ENCODE measurements around the gene BCL2L13.

The BCL2L13 gene

DNA sequence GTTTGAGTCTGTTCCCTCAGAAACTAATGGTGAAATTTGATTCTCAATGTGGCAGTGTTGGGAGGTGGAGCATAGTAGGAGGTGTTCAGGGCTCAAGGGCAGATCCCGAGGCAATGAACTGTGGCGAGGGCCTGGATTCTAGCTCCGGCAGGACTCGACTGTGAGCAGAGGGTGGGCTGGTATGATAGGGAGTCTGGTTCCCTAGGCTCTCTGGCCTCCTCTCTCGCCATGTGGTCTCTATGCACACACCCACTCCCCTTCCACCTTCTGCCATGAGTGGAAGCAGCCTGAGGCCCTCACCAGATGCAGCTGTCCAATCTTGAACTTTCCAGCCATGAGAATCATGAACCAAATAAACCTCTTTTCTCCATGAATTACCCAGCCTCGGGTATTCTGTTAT, 42.3 kb upstream of the BCL2L13 start:
- TF ChIP-seq, protein P1, sequence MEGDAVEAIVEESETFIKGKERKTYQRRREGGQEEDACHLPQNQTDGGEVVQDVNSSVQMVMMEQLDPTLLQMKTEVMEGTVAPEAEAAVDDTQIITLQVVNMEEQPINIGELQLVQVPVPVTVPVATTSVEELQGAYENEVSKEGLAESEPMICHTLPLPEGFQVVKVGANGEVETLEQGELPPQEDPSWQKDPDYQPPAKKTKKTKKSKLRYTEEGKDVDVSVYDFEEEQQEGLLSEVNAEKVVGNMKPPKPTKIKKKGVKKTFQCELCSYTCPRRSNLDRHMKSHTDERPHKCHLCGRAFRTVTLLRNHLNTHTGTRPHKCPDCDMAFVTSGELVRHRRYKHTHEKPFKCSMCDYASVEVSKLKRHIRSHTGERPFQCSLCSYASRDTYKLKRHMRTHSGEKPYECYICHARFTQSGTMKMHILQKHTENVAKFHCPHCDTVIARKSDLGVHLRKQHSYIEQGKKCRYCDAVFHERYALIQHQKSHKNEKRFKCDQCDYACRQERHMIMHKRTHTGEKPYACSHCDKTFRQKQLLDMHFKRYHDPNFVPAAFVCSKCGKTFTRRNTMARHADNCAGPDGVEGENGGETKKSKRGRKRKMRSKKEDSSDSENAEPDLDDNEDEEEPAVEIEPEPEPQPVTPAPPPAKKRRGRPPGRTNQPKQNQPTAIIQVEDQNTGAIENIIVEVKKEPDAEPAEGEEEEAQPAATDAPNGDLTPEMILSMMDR (IDR thresholded peaks at IDR 0.05), result no peak
- H3K27me3 ChIP-seq (ENCODE audit: control insufficient read depth, insufficient read depth, low read length), result no peaks in the 10 kb centered on the region
- H3K27ac ChIP-seq, result no peak overlapping the region
- no peak overlapping the region for H2AFZ ChIP-seq
- no peak overlapping the region for H3K9ac ChIP-seq
- no peak overlapping the region for H3K4me2 ChIP-seq (ENCODE audit: low read length)
- no peaks in the 10 kb centered on the region for H3K9me3 ChIP-seq (ENCODE audit: control insufficient read depth, low read length)
- H3K4me1 ChIP-seq, result no peaks in the 10 kb centered on the region
- H3K79me2 ChIP-seq, result no peaks in the 10 kb centered on the region
- H3K4me3 ChIP-seq (ENCODE audit: low read depth, low read length), result no peak overlapping the region
- no peaks in the 10 kb centered on the region for H3K36me3 ChIP-seq (ENCODE audit: control insufficient read depth, insufficient read depth, low read length)

DNA sequence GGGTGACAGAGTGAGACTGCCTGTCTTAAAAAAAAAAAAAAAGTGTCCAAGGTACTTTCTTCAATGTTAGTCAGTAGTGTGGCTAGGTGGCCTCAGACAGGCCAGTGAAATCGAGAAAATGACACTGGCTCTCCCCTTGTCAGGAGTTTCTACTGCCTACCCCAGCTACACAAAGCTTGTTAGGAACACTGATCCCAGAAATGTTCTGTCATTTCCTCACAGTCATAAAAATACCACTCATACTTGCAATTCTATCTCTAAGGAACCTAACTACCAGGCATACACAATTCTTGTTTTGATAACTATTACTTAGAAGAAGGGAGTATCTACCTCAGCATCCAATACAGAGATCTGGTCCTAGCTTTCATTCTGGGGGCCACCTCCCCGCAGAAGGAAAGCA, 41.3 kb upstream of the BCL2L13 start:
- Histone ChIP-seq H3K27ac (no peak overlapping the region), H3K4me3 (ENCODE audit: low read depth, low read length) (no peak overlapping the region), H3K9ac (no peak overlapping the region), H3K4me2 (ENCODE audit: low read length) (no peak overlapping the region), H2AFZ (no peak overlapping the region), H3K79me2 (no peaks in the 10 kb centered on the region), H3K36me3 (ENCODE audit: control insufficient read depth, insufficient read depth, low read length) (no peaks in the 10 kb centered on the region), H3K9me3 (ENCODE audit: control insufficient read depth, low read length) (no peaks in the 10 kb centered on the region), H3K4me1 (no peaks in the 10 kb centered on the region), H3K27me3 (ENCODE audit: control insufficient read depth, insufficient read depth, low read length) (no peaks in the 10 kb centered on the region)
- TF ChIP-seq, protein P1 (IDR thresholded peaks at IDR 0.05), result no peak

DNA sequence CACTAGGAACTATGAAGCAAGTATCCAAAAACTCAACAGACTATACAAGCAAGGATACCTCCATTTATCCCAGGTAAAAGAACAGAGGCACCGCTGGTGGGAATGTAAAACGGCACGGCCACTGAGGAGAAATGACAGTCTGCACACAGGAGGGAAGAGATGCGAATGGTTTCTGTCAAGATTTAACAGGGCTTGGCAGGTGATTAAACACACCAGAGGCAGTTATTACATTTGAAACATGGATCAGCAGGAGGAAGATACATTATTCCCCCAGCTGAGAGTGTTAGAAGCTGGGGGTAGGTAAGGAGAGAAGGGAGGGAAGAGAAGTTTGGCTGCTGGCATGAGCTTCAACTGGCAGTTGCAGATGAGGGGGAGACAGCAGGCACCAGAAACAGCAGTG, 40.2 kb upstream of the BCL2L13 start:
- H3K4me1 ChIP-seq, result no peaks in the 10 kb centered on the region
- H3K79me2 ChIP-seq, result no peaks in the 10 kb centered on the region

DNA sequence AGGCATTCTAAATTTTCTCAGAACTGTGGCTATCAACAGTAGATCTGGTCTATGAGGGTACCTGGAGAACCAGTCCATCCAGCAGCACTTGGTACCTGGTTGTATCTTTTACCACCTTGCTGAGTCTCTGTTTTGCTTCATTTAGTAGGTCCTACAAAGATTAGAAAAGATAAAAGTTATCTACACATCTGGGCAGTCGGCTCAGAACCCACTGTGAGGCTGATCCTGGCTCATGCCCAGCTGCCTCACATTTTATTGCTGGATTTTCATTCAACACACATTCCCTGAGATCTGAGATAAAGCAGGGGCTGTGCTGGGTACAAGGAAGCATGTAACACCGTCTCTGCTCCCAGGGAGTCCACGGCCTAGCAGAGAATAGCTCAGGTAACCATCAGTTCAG, 37.5 kb upstream of the BCL2L13 start:
- no peaks in the 10 kb centered on the region for H3K27me3 ChIP-seq (ENCODE audit: control insufficient read depth, insufficient read depth, low read length)
- H3K9ac ChIP-seq, result no peak overlapping the region
- no peaks in the 10 kb centered on the region for H3K79me2 ChIP-seq
- H3K9me3 ChIP-seq (ENCODE audit: control insufficient read depth, low read length), result no peaks in the 10 kb centered on the region
- no peaks in the 10 kb centered on the region for H3K4me1 ChIP-seq
- TF ChIP-seq, protein P1 (IDR thresholded peaks at IDR 0.05), result no peak
- no peaks in the 10 kb centered on the region for H3K36me3 ChIP-seq (ENCODE audit: control insufficient read depth, insufficient read depth, low read length)
- no peak overlapping the region for H2AFZ ChIP-seq
- H3K4me3 ChIP-seq (ENCODE audit: low read depth, low read length), result peak overlapping the region; percentile 22
- peak overlapping the region; percentile 83 for H3K27ac ChIP-seq
- H3K4me2 ChIP-seq (ENCODE audit: low read length), result peak overlapping the region; percentile 60

More for the DNA sequence above, 40.2 kb upstream of the BCL2L13 start:
- no peak overlapping the region for H3K27ac ChIP-seq
- no peaks in the 10 kb centered on the region for H3K36me3 ChIP-seq (ENCODE audit: control insufficient read depth, insufficient read depth, low read length)
- H3K9me3 ChIP-seq (ENCODE audit: control insufficient read depth, low read length), result no peaks in the 10 kb centered on the region
- H3K9ac ChIP-seq, result no peak overlapping the region
- H3K4me2 ChIP-seq (ENCODE audit: low read length), result no peak overlapping the region
- H3K4me3 ChIP-seq (ENCODE audit: low read depth, low read length), result no peak overlapping the region
- TF ChIP-seq, protein P1 (IDR thresholded peaks at IDR 0.05), result no peak
- H2AFZ ChIP-seq, result no peak overlapping the region
- no peaks in the 10 kb centered on the region for H3K27me3 ChIP-seq (ENCODE audit: control insufficient read depth, insufficient read depth, low read length)

DNA sequence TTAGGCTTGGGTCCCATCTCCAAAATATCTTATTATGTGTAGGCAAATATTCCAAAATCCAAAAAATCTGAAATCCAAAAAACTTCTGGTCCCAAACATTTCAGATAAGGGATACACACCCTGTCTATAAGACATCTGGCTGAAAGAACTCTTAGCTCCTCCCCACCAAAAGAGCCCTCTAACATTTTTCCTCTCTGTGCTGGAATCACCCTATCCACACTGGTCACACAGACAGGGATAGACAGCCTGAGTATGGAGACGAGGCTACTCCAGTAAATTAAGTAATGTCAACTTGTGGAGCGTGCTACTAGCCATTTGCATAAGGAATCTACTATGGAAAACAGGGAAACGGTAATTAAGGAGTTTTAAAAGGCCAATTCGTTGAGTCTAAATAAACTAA, 34.9 kb upstream of the BCL2L13 start:
- no peak overlapping the region for H2AFZ ChIP-seq
- no peaks in the 10 kb centered on the region for H3K9me3 ChIP-seq (ENCODE audit: control insufficient read depth, low read length)
- peaks cover 2% of the 10 kb centered on the region for H3K79me2 ChIP-seq
- H3K27ac ChIP-seq, result no peak overlapping the region
- no peak overlapping the region for H3K9ac ChIP-seq
- H3K4me1 ChIP-seq, result no peaks in the 10 kb centered on the region
- TF ChIP-seq, protein P1 (IDR thresholded peaks at IDR 0.05), result no peak
- no peak overlapping the region for H3K4me2 ChIP-seq (ENCODE audit: low read length)
- H3K4me3 ChIP-seq (ENCODE audit: low read depth, low read length), result no peak overlapping the region
- H3K27me3 ChIP-seq (ENCODE audit: control insufficient read depth, insufficient read depth, low read length), result no peaks in the 10 kb centered on the region
- no peaks in the 10 kb centered on the region for H3K36me3 ChIP-seq (ENCODE audit: control insufficient read depth, insufficient read depth, low read length)
